K562 (cell line): ENCODE results near the gene HMOX2. TPM values are rescaled to one million over a fixed set of nuclear protein-coding genes. Genes with fewer than 3 reads are reported as not detected.

Experiments
- JUND ChIP-seq, 2 experiments: IDR thresholded peaks; 2 replicates in 1 of 2; 3 replicates in 1 of 2; pipeline ENCODE4 v1.6.1; 2011; ENCODE audit warnings: borderline replicate concordance in 2 of 2, low read depth in 2 of 2, low read length in 2 of 2, improper control_type of control experiment in 1 of 2, missing biosample characterization in 1 of 2, missing genetic modification characterization in 1 of 2, missing genetic modification reagents in 1 of 2
- ZNF318 ChIP-seq, 2 experiments: fragments of 450-650 bp; IDR thresholded peaks; 2 replicates each; pipeline ENCODE4 v1.6.1; 2016; ENCODE audit warnings: mild to moderate bottlenecking in 2 of 2, borderline replicate concordance in 1 of 2, low read depth in 1 of 2, moderate library complexity in 1 of 2
- polyA plus RNA-seq, 8 experiments: library from polyadenylated mRNA; depleted of rRNA in 4 of 8; stranded (reverse) in 5 of 8; unstranded in 3 of 8; fragments of >200 nt; fragmentation: Nextera tagmentation in 2 of 8; fragmentation: Illumina TruSeq in 1 of 8; extraction: Ambion mirVana in 2 of 8; extraction: Trizol in 1 of 8; gene quantifications; 2 replicates each; pipeline versions ENCODE4 v1.2.1 to v1.2.3, GENCODE V29; 2011 to 2014; ENCODE audit warnings: inconsistent platforms in 1 of 8, missing spikeins in 1 of 8
- total RNA-seq, 7 experiments: library from RNA; depleted of rRNA in 6 of 7; stranded (reverse); fragments of >200 nt in 6 of 7; fragmentation: Illumina TruSeq in 2 of 7; extraction: Trizol in 2 of 7; gene quantifications; 2 replicates each; pipeline versions ENCODE4 v1.2.1 to v1.2.3, GENCODE V29; 2011 to 2021; ENCODE audit warnings: low replicate concordance in 1 of 7
- TF ChIP-seq, protein P1 (sequence below): fragments of 450-650 bp; formaldehyde crosslinking; IDR thresholded peaks from 2 replicates; pipeline ENCODE4 v1.4.0; 2020; ENCODE audit warnings: mild to moderate bottlenecking, moderate library complexity
- TF ChIP-seq, protein P2 (sequence below): fragments of 450-650 bp; IDR thresholded peaks from 2 replicates; pipeline ENCODE4 v1.6.1; 2016; ENCODE audit warnings: low read depth

HMOX2 gene
- total and polyA plus RNA-seq, 9 of the 15 experiments (the other 6 are each of a cell fraction or from before 2014, with no cell fraction given) = 26.8 to 87.4 (median 57.4) TPM

DNA sequence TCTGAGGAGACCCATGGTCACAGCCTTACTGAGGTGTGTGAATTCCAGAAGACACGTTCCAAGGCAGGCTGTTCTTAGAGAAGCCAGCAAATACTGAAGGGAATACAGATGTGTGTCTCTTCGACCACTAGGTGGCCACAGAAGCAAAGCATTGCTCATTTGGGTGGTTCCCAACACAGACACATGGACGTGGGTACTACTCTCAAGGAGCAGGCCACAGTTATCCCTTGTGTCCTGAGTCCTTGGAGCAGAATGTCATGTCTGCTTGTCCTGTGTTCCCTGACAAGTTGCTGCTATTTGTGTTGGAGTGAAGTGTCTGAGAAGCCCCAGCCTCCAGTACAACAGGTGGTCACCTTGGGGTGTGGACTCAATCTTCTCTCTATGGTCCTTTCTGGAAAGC, 30.3 kb downstream of the HMOX2 start (continued):
- no peak for TF ChIP-seq ZNF318 (IDR thresholded peaks at IDR 0.05; ENCODE audit: borderline replicate concordance in 1 of 2, low read depth in 1 of 2)
- TF ChIP-seq, protein P1, sequence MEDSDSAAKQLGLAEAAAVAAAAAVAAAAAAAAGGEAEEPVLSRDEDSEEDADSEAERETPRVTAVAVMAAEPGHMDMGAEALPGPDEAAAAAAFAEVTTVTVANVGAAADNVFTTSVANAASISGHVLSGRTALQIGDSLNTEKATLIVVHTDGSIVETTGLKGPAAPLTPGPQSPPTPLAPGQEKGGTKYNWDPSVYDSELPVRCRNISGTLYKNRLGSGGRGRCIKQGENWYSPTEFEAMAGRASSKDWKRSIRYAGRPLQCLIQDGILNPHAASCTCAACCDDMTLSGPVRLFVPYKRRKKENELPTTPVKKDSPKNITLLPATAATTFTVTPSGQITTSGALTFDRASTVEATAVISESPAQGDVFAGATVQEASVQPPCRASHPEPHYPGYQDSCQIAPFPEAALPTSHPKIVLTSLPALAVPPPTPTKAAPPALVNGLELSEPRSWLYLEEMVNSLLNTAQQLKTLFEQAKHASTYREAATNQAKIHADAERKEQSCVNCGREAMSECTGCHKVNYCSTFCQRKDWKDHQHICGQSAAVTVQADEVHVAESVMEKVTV = peak; percentile 48; the same call in 1 of the 2 replicates
- TF ChIP-seq, protein P2, sequence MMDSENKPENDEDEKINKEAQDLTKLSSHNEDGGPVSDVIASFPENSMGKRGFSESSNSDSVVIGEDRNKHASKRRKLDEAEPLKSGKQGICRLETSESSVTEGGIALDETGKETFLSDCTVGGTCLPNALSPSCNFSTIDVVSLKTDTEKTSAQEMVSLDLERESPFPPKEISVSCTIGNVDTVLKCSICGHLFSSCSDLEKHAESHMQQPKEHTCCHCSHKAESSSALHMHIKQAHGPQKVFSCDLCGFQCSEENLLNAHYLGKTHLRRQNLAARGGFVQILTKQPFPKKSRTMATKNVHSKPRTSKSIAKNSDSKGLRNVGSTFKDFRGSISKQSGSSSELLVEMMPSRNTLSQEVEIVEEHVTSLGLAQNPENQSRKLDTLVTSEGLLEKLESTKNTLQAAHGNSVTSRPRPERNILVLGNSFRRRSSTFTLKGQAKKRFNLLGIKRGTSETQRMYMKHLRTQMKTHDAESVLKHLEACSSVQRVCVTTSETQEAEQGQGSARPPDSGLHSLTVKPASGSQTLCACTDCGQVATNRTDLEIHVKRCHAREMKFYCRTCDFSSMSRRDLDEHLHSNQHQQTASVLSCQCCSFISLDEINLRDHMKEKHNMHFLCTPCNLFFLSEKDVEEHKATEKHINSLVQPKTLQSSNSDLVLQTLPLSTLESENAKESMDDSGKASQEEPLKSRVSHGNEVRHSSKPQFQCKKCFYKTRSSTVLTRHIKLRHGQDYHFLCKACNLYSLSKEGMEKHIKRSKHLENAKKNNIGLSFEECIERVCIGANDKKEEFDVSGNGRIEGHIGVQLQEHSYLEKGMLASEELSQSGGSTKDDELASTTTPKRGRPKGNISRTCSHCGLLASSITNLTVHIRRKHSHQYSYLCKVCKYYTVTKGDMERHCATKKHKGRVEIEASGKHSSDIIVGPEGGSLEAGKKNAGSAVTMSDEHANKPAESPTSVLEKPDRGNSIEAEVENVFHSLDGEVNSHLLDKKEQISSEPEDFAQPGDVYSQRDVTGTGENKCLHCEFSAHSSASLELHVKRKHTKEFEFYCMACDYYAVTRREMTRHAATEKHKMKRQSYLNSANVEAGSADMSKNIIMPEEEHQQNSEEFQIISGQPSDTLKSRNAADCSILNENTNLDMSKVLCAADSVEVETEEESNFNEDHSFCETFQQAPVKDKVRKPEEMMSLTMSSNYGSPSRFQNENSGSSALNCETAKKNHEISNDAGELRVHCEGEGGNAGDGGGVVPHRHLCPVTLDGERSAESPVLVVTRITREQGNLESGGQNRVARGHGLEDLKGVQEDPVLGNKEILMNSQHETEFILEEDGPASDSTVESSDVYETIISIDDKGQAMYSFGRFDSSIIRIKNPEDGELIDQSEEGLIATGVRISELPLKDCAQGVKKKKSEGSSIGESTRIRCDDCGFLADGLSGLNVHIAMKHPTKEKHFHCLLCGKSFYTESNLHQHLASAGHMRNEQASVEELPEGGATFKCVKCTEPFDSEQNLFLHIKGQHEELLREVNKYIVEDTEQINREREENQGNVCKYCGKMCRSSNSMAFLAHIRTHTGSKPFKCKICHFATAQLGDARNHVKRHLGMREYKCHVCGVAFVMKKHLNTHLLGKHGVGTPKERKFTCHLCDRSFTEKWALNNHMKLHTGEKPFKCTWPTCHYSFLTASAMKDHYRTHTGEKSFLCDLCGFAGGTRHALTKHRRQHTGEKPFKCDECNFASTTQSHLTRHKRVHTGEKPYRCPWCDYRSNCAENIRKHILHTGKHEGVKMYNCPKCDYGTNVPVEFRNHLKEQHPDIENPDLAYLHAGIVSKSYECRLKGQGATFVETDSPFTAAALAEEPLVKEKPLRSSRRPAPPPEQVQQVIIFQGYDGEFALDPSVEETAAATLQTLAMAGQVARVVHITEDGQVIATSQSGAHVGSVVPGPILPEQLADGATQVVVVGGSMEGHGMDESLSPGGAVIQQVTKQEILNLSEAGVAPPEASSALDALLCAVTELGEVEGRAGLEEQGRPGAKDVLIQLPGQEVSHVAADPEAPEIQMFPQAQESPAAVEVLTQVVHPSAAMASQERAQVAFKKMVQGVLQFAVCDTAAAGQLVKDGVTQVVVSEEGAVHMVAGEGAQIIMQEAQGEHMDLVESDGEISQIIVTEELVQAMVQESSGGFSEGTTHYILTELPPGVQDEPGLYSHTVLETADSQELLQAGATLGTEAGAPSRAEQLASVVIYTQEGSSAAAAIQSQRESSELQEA = no peak
- no peak for TF ChIP-seq JUND (IDR thresholded peaks at IDR 0.05; ENCODE audit: borderline replicate concordance, low read depth, low read length)
- TF ChIP-seq JUND (tag; IDR thresholded peaks at IDR 0.05; ENCODE audit: borderline replicate concordance, low read depth, low read length) = no peak
